Type B pancreatic cell (in vitro differentiated cells): ENCODE data around the gene HOXB5. TPM values are rescaled to one million over a fixed set of nuclear protein-coding genes. Genes with fewer than 3 reads are reported as not detected.
A peak's percentile ranks its signal among the peaks of the same experiment; 100 is the strongest.

Experiments used
- DNase-seq: peaks from one replicate; pipeline ENCODE4 v3.0.0; 2021; ENCODE audit warnings: mixed read lengths; ENCODE audit not compliant: unreplicated experiment; ENCODE audit errors: extremely low spot score
- H3K27ac Mint-ChIP-seq: 2 replicates; pipeline ENCODE4 v1.8.0; 2021; ENCODE audit warnings: mild to moderate bottlenecking, mixed read lengths
- H3K27me3 Mint-ChIP-seq: 2 replicates; pipeline ENCODE4 v1.8.0; 2021; ENCODE audit warnings: mixed read lengths
- H3K36me3 Mint-ChIP-seq: 2 replicates; pipeline ENCODE4 v1.8.0; 2021; ENCODE audit warnings: mixed read lengths
- H3K4me1 Mint-ChIP-seq: one replicate; pipeline ENCODE4 v1.8.0; 2021; ENCODE audit warnings: mixed read lengths; ENCODE audit not compliant: unreplicated experiment
- H3K4me3 Mint-ChIP-seq: 2 replicates; pipeline ENCODE4 v1.8.0; 2021; ENCODE audit warnings: mild to moderate bottlenecking, mixed read lengths
- H3K9me3 Mint-ChIP-seq: 2 replicates; pipeline ENCODE4 v1.8.0; 2021; ENCODE audit warnings: mixed read lengths
- total RNA-seq: library from RNA; stranded (reverse); gene quantifications from 2 replicates; pipeline ENCODE4 v1.2.1, GENCODE V29; 2021; ENCODE audit warnings: low replicate concordance
- TF ChIP-seq, protein P1 (sequence below): fragments of 200-600 bp; sonication (generic); conservative IDR thresholded peaks from 2 replicates; pipeline ENCODE4 v1.5.0; 2021; ENCODE audit warnings: antibody characterized with exemption, mild to moderate bottlenecking

The HOXB5 gene
- total RNA-seq, 1 donor from 2014 or later = 20.8 TPM

DNA sequence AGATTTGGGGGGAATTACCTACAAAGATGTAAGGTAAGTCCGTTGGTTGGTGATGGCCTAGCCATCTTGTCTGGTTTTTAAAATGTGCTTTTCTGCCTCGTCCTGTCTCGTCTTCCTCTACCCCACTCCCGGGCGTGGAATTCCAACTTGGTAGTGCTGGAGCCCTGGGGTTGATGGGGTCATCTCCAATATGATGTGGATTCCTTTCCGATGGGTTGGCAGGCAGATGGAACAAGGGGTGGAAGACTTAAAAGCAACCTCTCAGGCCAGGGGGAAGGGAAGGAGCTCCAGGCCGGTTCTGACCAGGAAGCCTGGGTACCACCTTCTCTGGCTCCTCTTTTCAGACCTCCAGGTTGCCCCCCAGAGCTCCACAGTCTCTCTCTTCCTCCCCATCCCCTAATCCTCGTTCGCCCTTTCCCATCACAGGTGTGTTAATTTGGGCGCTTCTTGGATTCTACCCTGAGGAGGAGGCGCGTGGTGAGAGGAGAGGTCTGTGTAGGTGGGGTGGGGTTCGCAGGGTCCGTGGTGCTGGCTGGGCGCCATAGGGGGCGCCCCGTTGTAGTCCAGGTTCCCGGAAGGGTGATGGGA is 43.6 kb downstream of the HOXB5 start:
- Mint-ChIP-seq H3K36me3 (peaks cover 20% of the 10 kb centered on the region), H3K9me3 (no peaks in the 10 kb centered on the region), H3K27ac (peak overlapping the region; percentile 89), H3K27me3 (peaks cover 65% of the 10 kb centered on the region), H3K4me1 (peaks cover 72% of the 10 kb centered on the region), H3K4me3 (peak overlapping the region; percentile 84)
- TF ChIP-seq, protein P1, sequence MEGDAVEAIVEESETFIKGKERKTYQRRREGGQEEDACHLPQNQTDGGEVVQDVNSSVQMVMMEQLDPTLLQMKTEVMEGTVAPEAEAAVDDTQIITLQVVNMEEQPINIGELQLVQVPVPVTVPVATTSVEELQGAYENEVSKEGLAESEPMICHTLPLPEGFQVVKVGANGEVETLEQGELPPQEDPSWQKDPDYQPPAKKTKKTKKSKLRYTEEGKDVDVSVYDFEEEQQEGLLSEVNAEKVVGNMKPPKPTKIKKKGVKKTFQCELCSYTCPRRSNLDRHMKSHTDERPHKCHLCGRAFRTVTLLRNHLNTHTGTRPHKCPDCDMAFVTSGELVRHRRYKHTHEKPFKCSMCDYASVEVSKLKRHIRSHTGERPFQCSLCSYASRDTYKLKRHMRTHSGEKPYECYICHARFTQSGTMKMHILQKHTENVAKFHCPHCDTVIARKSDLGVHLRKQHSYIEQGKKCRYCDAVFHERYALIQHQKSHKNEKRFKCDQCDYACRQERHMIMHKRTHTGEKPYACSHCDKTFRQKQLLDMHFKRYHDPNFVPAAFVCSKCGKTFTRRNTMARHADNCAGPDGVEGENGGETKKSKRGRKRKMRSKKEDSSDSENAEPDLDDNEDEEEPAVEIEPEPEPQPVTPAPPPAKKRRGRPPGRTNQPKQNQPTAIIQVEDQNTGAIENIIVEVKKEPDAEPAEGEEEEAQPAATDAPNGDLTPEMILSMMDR = no peak
- no peak for DNase-seq

DNA sequence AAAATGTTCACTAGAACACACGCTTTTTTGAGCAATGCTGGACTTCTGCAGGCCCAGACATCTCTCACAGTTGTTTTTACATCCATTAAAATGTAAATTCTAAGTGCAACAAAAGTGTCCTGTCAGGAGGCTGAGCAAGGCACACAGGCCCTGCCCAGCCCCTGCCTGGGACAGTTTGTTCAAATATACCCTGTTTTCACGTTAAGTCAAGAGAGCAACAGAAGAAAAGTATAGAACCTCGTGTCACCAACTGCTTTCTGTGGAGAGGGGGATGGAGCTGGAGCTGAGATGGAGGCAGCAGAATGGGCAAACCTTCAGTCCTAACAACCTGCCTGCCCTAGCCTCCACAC is 44.3 kb downstream of the HOXB5 start:
- DNase-seq = no peak
- H3K36me3 Mint-ChIP-seq = peaks cover 17% of the 10 kb centered on the region
- TF ChIP-seq, protein P1 = no peak
- no peaks in the 10 kb centered on the region for H3K9me3 Mint-ChIP-seq
- peaks cover 75% of the 10 kb centered on the region for H3K4me1 Mint-ChIP-seq
- peak overlapping the region; percentile 89 for H3K27ac Mint-ChIP-seq
- peak overlapping the region; percentile 84 for H3K4me3 Mint-ChIP-seq
- H3K27me3 Mint-ChIP-seq = peaks cover 63% of the 10 kb centered on the region

DNA sequence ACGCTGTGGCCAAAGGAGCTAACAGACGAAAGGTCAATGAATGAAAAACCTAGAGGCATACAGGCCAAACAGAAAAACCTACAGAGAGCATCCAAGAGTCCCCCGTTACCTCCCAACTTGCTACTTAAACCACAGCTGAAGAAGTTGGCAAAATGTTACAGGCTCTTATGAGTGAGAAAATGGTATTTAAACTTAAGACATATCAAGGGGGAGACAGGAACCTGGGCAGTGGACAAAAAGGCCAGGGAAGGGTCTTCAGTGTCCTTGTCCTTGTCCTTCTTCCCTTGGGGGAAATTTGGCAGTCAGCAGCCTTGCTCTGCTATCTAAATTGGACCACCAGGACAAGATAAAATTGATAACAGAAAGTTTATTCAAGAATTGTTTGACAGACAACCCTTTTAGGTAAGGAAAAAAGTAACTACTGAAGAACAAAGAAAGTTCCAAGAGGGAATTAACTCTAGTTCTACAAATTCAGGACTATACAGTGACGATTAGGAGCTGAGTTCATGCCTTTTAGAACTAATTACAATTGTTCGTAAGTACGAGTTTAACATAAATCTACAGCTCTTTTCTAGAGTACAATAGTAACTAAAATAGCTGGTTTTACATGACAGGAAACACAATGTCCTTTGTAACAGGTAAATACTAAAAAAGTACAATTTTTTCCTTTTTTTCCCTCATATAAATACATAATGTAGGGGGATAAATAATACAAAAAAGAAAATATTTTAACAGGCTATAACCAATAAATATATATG is 44.9 kb downstream of the HOXB5 start:
- TF ChIP-seq, protein P1 = peak; percentile 41
- Mint-ChIP-seq H3K9me3 (no peaks in the 10 kb centered on the region), H3K27ac (peak overlapping the region; percentile 95), H3K27me3 (peaks cover 63% of the 10 kb centered on the region), H3K4me3 (peak overlapping the region; percentile 98), H3K4me1 (peaks cover 71% of the 10 kb centered on the region), H3K36me3 (peaks cover 18% of the 10 kb centered on the region)
- DNase-seq = no peak

DNA sequence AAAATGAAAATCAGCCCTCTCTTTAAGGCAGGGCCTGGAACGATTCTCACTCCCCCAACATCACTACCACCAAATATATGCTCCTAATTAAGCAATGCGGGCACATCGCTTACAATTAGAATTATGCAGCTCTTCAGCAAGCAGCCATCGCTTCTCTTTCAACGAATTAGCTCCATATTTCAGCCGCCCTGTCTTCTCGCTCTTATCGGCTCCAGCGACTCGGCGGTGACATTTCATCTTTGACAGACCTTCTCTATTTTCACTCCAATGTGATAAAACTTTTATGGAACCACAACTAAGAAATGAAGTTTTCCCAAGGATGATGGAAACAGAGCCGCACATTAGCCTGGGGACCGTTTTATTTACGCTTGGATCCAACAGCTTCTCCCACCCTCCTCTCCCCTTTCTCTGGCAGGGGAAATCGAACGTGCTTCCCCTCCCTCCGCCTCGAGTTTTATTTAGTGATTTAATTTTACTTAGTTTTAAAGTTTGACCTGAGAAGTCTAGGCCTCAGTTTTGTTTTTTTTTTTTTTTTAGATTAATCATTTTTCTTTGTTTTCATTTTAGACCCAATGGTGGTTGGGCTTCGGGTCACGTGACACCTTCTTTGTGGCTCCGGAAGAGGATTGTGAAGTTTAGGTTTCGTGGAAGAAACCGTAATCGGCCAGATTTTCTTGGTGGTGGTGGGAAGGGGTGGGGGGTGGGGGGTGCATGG is 45.6 kb downstream of the HOXB5 start:
- Mint-ChIP-seq H3K27ac (peak overlapping the region; percentile 95), H3K9me3 (no peaks in the 10 kb centered on the region), H3K4me1 (peaks cover 63% of the 10 kb centered on the region), H3K27me3 (peaks cover 59% of the 10 kb centered on the region), H3K4me3 (peak overlapping the region; percentile 98), H3K36me3 (peaks cover 17% of the 10 kb centered on the region)
- TF ChIP-seq, protein P1 = no peak
- DNase-seq = no peak

DNA sequence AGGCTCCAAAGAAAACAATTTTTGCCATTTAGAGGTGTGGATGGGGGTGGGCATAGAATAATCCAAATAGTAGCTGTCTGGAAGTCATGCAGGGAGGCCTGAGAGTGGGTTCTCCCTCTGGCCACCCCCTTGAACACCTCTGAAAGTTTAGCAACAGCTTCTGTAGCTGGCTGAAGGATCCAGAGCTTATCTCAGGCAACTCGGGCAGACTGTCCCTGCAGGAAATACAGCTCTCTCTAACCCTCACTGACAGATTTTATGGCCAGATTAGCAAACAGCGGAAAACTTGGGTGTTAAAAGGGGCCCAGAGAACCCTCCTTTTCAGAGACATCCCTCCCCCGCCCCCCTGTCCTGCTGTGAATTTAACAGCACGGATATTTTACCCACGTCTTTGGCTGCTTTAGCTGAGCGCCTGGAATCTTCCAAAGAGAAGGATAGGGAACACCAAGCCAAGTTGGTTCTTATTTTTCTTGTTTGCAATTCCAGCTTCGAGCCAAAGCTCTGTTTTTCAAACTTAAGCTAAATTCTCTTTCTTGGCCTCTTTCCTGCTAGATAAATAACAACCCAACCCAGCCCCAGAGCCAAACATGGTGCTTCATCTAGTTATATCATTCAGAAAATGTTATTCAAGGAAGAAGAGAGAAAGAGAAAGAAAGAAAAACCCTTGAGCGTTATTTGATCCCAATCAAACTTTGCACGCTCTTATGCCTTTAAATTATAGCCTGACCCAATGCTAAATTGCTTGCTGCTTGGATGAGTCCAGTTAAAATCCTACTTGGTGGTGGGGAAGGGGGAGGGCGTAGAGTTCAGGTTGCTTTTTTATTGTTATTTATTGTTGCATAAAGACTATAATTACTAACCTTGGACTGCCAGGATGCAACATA is 46.4 kb downstream of the HOXB5 start:
- peak overlapping the region; percentile 98 for H3K4me3 Mint-ChIP-seq
- H3K27ac Mint-ChIP-seq = peak overlapping the region; percentile 95
- H3K27me3 Mint-ChIP-seq = peaks cover 61% of the 10 kb centered on the region
- H3K9me3 Mint-ChIP-seq = no peaks in the 10 kb centered on the region
- DNase-seq = no peak
- TF ChIP-seq, protein P1 = no peak
- H3K4me1 Mint-ChIP-seq = peaks cover 58% of the 10 kb centered on the region
- H3K36me3 Mint-ChIP-seq = peaks cover 20% of the 10 kb centered on the region
